HG03196 (cell line): ENCODE results near the gene NUAK1.

ENCODE experiments used
- ATAC-seq: cut with Tn5 transposase; IDR thresholded peaks from one replicate; pipeline ENCODE4 v1.9.1; 2021; ENCODE audit not compliant: unreplicated experiment

The NUAK1 gene

GRCh38 chr12:106138633-106139421, at the start of gene NUAK1:
NUAK1 (minus strand) TSS chr12:106138954; CDS start chr12:106138653, 301 bp downstream.
- ATAC-seq = no peak

GRCh38 chr12:106188256-106188655, 49.5 kb upstream of the NUAK1 start:
- no peak for ATAC-seq

DNA sequence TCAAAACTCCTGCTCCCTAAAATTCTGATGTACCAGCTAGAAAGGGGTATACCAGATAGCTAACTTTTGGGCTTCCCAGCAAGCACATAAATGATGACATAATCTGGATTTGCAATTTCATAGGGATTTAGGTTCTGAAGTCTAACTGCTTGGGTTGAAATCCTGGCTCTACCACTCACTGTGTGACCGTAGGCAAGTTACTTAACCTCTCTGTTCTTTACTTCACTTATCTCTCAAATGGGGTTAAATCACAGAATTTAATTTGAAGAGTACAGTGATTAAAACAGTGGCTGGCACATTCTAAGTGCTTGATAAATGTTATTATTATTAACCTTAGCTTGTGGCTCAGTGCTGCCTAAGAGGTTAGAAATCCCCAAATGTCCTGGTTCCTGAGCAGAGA, 49.1 kb upstream of the NUAK1 start:
- ATAC-seq = no peak

DNA sequence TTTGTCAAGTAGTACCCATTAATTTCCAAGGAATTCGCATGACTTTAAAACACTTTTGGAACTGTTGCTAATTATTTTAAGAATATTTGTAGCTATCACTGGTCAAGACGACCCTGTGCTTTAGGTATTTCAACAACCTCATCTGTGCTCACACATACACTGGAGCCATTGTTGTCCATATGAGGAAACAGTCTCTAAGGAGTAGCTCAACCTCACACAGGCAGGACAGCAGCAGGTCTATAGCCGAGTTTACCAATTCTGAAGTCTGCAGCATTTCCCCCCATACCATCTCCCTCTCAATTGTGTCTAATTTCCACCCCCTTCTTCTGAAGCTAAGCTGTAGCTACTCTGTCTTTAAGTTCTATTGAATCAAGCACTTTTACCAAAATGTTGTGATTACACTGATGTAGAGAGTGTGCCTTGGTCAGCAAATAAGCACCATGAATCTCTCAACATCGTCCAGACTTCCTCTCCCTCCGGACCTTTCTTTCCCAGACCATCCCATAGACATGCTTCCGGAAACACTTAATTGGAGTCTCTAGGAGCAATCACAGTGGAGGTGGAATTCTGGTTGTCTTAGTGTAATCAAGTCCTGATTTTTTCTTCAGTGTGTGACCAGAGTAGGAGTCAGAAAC, 48.5 kb upstream of the NUAK1 start:
- no peak for ATAC-seq

GRCh38 chr12:106183735-106184134, 45.0 kb upstream of the NUAK1 start:
- no peak for ATAC-seq

DNA sequence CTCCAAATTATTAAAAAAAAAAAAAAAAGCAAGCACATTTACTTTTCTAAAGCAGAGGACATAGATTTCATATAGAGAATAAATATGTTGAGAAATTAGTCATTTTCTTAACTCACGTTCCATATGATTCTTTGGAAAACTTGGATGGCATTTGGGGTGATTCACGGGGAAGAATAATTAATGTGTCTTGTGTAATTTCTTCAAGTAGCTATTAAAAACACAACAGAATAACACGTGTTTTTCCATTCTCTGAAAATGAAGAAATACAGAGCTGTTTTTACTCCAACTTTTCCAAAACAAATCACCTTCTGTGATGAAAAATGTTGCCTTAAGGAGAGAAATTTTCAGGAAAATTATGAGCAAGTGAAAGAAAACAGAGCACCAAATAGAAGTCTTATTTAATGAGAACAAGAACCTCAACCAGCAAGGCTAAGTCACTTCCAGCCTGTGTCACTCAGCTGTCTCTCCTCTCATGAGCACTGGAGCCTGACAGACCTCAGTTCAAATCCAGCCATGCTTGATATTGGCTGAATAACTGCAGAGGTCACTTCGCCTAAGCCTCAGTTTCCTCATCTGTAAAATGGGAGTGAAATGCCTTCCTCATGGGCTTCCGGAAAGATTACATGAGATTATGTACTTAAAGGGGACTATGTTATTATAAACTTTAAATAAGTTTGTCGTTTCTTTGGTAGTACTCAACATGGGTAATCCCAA, 42.8 kb upstream of the NUAK1 start:
- ATAC-seq = no peak

- no peak for ATAC-seq
Observed at GRCh38 chr12:106179086-106179485, 40.3 kb upstream of the NUAK1 start.

- ATAC-seq = no peak
Observed at GRCh38 chr12:106178562-106178961, 39.8 kb upstream of the NUAK1 start.

DNA sequence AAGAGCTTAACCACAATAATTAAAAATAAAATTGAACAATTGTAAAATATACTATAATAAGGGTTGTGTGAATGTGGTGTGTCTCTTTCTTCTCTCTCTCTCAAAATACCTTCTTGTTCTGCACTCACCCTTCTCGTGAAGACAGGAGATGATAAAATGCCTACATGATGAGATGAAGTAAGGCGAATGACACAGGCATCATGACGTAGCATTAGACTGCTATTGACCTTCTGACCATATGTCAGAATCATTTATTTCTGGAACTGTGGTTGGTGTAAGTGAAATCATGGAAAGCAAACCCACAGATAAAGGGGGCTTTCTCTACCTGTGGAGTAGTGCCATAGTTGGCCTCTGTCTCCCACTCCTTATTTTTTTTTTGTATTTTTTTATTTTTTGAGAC, 37.8 kb upstream of the NUAK1 start:
- ATAC-seq = no peak

GRCh38 chr12:106174876-106175275, 36.1 kb upstream of the NUAK1 start:
- ATAC-seq = no peak

GRCh38 chr12:106173442-106173841, 34.7 kb upstream of the NUAK1 start:
- ATAC-seq = no peak

DNA sequence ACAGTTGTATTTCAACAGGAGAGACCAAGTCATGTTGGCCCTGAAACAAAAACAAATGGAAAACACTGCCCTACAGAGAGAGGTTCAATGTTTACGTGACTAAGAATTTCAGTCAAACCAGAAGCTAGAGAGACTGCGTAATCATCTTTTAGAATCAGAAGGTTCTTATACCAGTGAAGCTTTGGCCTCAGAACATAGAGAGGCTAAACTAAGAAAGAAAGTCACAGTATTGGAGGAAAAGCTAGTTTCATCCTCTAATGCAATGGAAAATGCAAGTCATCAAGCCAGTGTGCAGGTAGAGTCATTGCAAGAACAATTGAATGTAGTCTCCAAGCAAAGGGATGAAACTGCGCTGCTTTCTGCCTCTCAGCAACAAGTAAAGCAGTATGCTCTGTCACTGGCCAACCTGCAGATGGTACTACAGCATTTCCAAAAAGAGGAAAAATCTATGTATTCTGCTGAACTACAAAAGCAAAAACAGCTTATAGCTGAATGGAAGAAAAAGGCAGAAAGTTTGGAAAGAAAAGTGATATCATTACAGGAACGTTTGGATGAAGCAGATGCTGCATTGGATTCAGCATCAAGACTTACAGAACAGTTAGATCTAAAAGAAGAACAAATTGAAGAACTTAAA, 32.5 kb upstream of the NUAK1 start:
- no peak for ATAC-seq

DNA sequence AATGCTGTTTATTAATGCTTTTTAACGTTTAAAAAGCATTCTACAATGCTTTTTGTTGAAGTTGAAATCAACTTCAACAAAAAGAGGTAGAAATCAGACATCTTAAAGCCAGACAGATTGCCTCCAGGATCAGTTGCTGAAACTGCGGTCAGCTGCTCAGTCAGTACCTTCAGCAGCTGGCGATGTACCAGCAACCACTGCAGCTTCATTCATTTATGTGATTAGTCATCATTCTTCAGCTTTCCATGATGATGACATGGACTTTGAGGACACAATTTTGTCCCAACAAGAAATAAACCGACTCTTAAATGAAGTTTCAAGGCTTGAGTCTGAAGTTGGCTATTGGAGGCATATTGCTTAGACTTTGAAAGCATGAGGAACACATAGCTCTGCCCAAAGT, 31.5 kb upstream of the NUAK1 start:
- no peak for ATAC-seq

DNA sequence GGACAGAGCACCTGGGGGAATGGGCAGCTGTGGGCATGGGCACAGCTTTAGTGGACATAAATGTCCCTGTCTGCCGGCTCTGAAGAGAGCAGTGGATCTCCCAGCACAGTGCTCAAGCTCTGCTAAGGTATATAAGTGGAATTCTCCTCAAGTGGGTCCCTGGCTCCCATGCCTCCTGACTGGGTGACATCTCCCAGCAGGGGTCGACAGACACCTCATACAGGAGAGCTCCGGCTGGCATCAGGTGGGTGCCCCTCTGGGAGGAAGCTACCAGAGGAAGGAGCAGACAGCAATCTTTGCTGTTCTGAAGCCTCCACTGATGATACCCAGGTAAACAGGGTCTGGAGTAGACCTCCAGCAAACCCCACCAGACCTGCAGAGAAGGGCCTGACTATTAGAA, 25.0 kb upstream of the NUAK1 start:
- no peak for ATAC-seq

GRCh38 chr12:106161491-106161890, 22.7 kb upstream of the NUAK1 start:
- no peak for ATAC-seq

DNA sequence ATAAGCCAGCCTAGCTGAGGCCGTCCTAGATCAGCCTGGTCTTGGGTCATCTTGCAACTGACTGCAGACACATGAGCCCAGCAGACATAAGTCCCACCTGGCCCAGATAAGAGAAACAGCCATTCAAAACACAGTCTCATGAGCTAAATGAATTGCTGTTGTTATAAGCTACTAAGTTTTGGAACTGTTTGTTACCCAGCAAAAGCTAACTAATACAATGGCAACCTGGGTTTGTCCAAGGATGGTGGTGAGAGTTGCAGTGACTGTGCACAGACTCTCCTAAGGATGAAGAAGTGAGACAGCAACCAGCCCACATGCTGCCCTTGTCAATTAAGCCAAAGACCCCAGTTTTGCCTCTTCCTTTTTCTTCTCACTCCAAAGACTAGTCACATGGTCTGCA, 22.2 kb upstream of the NUAK1 start:
- ATAC-seq = no peak

DNA sequence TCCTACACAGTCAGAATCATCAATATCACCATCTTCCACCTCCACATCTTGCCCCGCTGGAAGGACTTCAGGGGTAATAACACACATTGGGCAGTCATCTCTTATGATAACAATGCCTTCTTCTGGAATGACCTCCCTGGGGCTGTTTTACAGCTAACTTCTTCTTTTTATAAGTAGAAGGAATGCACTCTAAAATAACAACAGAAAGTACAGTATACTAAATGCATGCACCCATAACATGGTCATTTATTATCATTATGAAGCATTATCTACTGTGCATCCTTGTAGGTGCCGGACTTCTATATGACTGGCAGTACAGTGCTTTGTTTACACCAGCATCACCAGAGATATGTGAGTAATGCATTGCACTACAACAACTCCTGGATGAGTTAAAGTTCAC, 19.0 kb upstream of the NUAK1 start:
- ATAC-seq = no peak

DNA sequence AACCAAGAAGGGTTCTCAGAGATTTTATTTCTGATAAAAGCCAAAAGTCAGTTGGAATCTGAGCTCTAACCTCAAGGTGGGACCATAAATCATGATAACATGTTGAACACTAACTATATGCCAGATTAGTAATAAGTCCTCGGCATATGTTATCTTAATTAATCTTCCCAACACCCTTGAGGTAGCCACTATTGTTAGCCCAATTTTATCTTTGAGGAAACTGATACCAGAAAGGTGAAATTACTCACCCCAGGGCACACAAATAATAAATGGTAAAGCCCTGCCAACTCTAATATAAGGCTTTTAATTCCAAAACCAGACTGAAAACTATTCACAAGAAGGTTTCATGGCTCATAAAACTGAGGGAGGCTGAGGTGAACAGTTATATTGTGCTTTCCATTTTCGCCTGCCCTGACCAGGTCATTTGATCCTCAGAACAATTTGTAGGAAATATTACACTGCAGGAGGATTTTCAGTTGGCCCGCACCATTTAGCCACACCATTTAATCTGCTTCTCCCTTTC, 16.1 kb upstream of the NUAK1 start:
- no peak for ATAC-seq

DNA sequence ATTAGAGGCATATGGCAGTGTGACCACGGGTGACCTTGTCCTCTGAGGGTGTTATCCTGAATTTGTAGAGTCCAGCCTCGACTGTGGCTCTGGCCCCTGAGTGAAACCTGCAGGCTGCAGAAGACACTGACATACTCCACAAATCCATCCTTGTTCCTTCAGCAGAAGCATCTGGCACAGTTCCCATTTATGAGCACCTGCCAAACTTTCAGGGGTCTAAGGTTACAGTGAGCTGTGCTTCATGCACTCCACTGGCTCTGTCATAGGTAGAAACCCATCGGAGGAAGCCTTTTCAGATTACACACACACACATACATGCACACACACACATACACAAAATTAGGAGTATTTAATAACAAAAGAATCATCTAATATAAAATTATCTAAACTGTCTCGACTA, 13.6 kb upstream of the NUAK1 start:
- no peak for ATAC-seq

GRCh38 chr12:106150555-106150954, 11.8 kb upstream of the NUAK1 start:
- no peak for ATAC-seq

DNA sequence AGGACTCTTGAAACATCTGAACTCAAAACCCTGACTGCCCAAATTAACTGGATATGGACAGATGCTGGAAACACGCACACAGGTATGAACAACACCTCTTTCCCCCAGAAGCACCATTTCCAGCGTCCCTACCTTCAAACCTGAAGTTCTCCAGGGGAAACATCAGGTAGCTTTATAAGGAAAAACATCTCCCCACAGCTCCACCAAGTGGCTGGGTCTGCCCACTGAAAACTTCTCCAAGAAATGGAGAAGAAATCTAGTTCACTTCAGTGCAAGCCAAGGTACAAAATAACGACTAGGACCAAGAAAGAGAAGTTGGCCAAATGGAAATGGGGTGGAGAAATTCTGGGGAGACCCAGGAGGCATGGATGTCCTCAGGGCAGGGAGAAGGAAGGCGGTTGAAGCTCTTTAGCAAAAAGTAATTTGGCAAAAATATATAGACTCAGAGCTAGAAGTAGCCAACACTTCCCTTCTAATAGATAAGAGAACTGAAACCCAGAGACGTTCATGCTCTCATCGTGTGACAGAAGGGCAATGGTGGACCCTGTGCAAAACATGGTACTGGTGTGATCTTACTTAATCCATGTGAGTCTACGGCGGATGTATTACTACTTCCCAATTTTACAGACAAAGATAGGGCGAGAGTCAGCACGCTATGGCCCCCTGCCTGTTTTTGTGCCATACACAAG, 10.5 kb upstream of the NUAK1 start:
- no peak for ATAC-seq
